Ishikawa (cell line): ENCODE results near the gene UNC5C.

Experiments used
- CEBPB ChIP-seq: IDR thresholded peaks from 2 replicates; pipeline ENCODE4 v1.6.1; 2012
- EP300 ChIP-seq: IDR thresholded peaks from 2 replicates; pipeline ENCODE4 v1.6.1; 2012; ENCODE audit warnings: borderline replicate concordance
- FOXM1 ChIP-seq: IDR thresholded peaks from 2 replicates; pipeline ENCODE4 v1.6.1; 2012; ENCODE audit warnings: low read depth, borderline replicate concordance
- RAD21 ChIP-seq: IDR thresholded peaks from 2 replicates; pipeline ENCODE4 v1.6.1; 2012; ENCODE audit warnings: low read depth
- TAF1 ChIP-seq: IDR thresholded peaks from 2 replicates; pipeline ENCODE4 v1.6.1; 2012; ENCODE audit warnings: low read depth, mild to moderate bottlenecking
- ZBTB7A ChIP-seq: IDR thresholded peaks from 2 replicates; pipeline ENCODE4 v1.6.1; 2012; ENCODE audit warnings: low read depth
- TF ChIP-seq, protein P1 (sequence below): IDR thresholded peaks from 2 replicates; pipeline ENCODE4 v1.6.1; 2012; ENCODE audit warnings: low read depth, mild to moderate bottlenecking

DNA sequence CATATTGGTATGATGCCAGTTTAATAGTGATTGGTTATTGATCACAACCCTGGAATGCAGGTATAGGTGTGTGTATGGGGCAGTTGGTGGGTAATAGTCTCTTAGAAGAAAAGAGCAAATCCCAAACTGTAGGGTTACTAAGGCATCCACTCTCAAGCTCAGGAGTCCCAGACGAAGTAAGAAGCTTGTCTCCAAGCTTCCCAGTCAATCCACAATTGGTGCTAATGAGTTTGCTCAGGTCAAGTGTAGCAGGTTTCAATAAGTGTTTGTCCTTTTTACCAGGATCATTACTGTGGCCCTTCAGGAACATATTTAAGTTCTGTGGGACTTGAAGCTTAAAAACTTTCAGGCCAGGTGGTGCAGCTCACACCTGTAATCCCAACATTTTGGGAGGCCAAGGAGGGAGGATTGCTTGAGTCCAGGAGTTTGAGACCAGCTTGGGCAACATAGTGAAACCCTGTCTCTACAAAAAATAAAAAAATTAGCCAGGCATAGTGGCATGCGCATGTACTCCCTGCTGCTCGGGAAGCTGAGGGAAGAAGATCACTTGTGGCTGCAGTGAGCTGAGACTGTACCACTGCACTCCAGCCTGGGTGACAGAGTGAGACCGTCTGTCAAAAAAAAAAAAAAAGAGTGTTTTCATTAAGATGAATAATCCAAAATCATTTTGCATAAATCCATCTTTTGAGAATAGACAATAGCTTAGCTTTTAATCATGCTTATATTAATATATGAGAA is 166.8 kb downstream of the UNC5C start:
- TF ChIP-seq, protein P1, sequence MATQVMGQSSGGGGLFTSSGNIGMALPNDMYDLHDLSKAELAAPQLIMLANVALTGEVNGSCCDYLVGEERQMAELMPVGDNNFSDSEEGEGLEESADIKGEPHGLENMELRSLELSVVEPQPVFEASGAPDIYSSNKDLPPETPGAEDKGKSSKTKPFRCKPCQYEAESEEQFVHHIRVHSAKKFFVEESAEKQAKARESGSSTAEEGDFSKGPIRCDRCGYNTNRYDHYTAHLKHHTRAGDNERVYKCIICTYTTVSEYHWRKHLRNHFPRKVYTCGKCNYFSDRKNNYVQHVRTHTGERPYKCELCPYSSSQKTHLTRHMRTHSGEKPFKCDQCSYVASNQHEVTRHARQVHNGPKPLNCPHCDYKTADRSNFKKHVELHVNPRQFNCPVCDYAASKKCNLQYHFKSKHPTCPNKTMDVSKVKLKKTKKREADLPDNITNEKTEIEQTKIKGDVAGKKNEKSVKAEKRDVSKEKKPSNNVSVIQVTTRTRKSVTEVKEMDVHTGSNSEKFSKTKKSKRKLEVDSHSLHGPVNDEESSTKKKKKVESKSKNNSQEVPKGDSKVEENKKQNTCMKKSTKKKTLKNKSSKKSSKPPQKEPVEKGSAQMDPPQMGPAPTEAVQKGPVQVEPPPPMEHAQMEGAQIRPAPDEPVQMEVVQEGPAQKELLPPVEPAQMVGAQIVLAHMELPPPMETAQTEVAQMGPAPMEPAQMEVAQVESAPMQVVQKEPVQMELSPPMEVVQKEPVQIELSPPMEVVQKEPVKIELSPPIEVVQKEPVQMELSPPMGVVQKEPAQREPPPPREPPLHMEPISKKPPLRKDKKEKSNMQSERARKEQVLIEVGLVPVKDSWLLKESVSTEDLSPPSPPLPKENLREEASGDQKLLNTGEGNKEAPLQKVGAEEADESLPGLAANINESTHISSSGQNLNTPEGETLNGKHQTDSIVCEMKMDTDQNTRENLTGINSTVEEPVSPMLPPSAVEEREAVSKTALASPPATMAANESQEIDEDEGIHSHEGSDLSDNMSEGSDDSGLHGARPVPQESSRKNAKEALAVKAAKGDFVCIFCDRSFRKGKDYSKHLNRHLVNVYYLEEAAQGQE = no peak
- TF ChIP-seq FOXM1 (no peak), TAF1 (no peak), RAD21 (no peak), EP300 (no peak), CEBPB (no peak), ZBTB7A (no peak)
